Measurements from ENCODE around the gene HSF2. TPM values are rescaled to one million over a fixed set of nuclear protein-coding genes. Genes with fewer than 3 reads are reported as not detected.
"Not testable (repeated sequence)": the region's sequence is repeated elsewhere in the genome, so short reads cannot be mapped to it uniquely, and the experiment has no call there.

The HSF2 gene
- total RNA-seq, 1 donor from 2014 or later: 31.8 TPM

DNA sequence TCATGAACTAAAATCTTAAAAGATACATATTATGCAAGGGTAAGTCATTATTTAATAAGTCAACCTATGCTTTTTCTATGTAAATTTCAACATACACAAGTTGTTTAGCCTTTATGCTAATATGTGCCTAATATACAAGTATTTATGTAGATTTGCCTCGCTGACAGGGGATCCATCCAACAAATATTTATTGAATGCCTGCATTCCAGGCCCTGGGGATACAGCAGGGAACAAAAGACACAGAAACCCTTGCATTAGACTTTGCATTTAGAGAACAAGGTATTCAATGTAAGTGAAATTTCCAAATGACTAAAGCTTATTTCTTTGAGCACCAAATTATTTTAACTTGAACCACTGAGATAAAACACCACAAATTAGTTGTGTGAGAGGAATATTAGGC, 53.1 kb downstream of the HSF2 start:
- TF ChIP-seq, protein P1, sequence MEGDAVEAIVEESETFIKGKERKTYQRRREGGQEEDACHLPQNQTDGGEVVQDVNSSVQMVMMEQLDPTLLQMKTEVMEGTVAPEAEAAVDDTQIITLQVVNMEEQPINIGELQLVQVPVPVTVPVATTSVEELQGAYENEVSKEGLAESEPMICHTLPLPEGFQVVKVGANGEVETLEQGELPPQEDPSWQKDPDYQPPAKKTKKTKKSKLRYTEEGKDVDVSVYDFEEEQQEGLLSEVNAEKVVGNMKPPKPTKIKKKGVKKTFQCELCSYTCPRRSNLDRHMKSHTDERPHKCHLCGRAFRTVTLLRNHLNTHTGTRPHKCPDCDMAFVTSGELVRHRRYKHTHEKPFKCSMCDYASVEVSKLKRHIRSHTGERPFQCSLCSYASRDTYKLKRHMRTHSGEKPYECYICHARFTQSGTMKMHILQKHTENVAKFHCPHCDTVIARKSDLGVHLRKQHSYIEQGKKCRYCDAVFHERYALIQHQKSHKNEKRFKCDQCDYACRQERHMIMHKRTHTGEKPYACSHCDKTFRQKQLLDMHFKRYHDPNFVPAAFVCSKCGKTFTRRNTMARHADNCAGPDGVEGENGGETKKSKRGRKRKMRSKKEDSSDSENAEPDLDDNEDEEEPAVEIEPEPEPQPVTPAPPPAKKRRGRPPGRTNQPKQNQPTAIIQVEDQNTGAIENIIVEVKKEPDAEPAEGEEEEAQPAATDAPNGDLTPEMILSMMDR (conservative IDR thresholded peaks at IDR 0.05): no peak
- Mint-ChIP-seq H3K4me3 (no peak overlapping the region), H3K27me3 (ENCODE audit: low read depth) (no peaks in the 10 kb centered on the region), H3K9me3 (no peaks in the 10 kb centered on the region), H3K27ac (ENCODE audit: unreplicated experiment) (peak overlapping the region; percentile 89), H3K36me3 (ENCODE audit: low read depth) (peaks cover 21% of the 10 kb centered on the region), H3K4me1 (peaks cover 5% of the 10 kb centered on the region)
- DNase-seq (ENCODE audit: low read depth, low spot score): no peak

DNA sequence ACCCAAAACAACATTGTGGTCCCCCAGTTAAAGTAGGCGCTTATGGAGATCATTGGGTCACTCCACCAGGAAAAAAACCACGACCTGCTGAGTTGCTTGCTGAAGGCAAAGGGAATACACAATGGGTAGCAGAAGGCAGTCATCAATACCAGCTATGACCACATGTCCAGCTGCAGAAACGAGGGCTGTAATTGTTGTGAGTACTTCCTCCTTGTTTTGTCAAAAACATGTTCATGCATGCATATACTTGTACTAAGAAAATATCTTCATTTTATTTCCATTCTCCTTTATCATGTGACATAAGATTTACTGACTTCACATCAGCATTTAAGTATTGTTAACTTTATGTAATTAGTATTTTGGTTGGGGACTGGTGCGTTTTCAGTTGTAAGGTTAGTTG, 55.2 kb downstream of the HSF2 start:
- H3K9me3 Mint-ChIP-seq: no peaks in the 10 kb centered on the region
- peaks cover 15% of the 10 kb centered on the region for H3K36me3 Mint-ChIP-seq (ENCODE audit: low read depth)
- DNase-seq (ENCODE audit: low read depth, low spot score): no peak
- no peak overlapping the region for H3K27ac Mint-ChIP-seq (ENCODE audit: unreplicated experiment)
- H3K27me3 Mint-ChIP-seq (ENCODE audit: low read depth): no peaks in the 10 kb centered on the region
- TF ChIP-seq, protein P1 (conservative IDR thresholded peaks at IDR 0.05): no peak
- peaks cover 20% of the 10 kb centered on the region for H3K4me1 Mint-ChIP-seq
- no peak overlapping the region for H3K4me3 Mint-ChIP-seq

DNA sequence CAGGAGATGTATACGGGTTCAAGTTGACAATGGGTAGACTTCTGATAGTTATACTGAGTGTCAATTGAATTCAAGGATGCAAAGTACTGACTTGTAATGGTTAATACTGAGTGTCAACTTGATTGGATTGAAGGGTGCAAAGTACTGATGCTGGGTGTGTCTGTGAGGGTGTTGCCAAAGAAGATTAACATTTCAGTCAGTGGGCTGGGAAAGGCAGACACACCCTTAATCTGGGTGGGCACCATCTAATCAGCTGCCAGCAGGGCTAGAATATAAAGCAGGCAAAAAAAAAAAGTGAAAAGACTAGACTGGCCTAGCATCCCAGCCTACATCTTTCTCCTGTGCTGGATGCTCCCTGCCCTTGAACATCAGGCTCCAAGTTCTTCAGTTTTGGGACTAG, 55.7 kb downstream of the HSF2 start:
- Mint-ChIP-seq H3K4me1 (peaks cover 22% of the 10 kb centered on the region), H3K36me3 (ENCODE audit: low read depth) (peaks cover 15% of the 10 kb centered on the region)
- H3K27ac Mint-ChIP-seq (ENCODE audit: unreplicated experiment); H3K9me3 Mint-ChIP-seq; H3K27me3 Mint-ChIP-seq (ENCODE audit: low read depth); DNase-seq (ENCODE audit: low read depth, low spot score); H3K4me3 Mint-ChIP-seq: not testable (repeated sequence)

DNA sequence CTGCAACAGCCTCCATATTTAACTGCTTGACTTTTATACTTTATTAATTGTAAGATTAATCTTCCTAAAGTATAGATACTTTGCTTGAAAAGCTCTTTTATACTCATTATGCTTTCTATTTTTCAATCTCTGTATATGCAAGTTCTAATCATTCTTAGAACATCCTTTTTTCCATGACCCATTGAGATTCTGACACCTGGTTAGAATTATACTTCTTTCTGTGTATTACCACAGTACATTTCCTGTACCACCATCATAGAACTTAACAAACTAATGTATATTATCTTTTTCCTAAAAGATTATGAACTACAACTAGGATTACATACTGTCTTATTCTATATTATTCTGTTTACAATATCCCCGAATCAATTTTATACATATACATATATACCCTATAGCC, 58.6 kb downstream of the HSF2 start:
- H3K9me3 Mint-ChIP-seq: no peaks in the 10 kb centered on the region
- H3K36me3 Mint-ChIP-seq (ENCODE audit: low read depth): peaks cover 9% of the 10 kb centered on the region
- DNase-seq (ENCODE audit: low read depth, low spot score): no peak
- H3K27ac Mint-ChIP-seq (ENCODE audit: unreplicated experiment): no peak overlapping the region
- H3K4me3 Mint-ChIP-seq: no peak overlapping the region
- peaks cover 22% of the 10 kb centered on the region for H3K4me1 Mint-ChIP-seq
- no peaks in the 10 kb centered on the region for H3K27me3 Mint-ChIP-seq (ENCODE audit: low read depth)
- TF ChIP-seq, protein P1 (conservative IDR thresholded peaks at IDR 0.05): no peak

DNA sequence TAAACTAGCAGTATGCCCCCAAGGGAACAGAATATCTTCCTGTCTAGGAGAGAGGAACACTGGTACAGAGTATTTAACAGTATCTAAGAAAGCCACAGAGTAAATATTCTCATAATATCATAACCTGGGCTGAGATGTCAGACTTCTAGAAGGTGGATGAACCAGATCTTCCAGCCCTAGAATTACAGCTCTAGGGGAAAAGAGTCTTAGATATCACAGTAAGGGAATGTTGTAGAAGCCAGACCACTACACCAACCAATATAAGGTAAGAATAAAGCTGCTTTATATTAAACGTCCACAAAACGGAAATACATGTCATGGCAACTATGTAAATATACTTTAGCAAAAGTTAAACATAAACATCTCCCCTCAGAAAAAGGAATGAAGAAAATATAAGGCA, 59.8 kb downstream of the HSF2 start:
- TF ChIP-seq, protein P1 (conservative IDR thresholded peaks at IDR 0.05): no peak
- peaks cover 17% of the 10 kb centered on the region for H3K36me3 Mint-ChIP-seq (ENCODE audit: low read depth)
- no peak overlapping the region for H3K4me3 Mint-ChIP-seq
- DNase-seq (ENCODE audit: low read depth, low spot score): no peak
- H3K9me3 Mint-ChIP-seq: no peaks in the 10 kb centered on the region
- no peaks in the 10 kb centered on the region for H3K27me3 Mint-ChIP-seq (ENCODE audit: low read depth)
- H3K27ac Mint-ChIP-seq (ENCODE audit: unreplicated experiment): peak overlapping the region; percentile 14
- peaks cover 22% of the 10 kb centered on the region for H3K4me1 Mint-ChIP-seq

DNA sequence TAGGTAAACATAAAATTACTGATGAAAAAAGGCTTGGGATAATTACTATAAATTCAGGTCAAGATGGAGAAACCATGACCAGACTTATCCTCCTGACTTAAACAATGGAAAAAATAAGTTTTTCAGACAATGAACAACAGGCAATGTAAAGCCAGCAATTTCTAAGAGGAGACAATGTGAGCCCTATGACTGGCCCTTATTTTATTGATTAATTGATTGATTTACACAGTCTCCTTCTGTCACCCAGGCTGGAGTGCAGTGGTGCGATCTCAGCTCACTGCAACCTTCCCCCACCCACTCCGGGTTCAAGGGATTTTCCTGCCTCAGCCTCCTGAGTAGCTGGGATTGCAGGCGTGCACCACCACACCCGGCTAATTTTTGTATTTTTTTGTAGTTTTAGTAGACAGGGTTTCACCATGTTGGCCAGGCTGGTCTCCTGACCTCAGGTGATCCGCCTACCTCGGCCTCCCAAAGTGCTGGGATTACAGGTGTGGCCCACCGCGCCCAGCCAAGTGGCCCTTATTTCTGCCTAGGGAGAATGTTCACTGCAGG, 60.5 kb downstream of the HSF2 start:
- not testable (repeated sequence) for DNase-seq (ENCODE audit: low read depth, low spot score); H3K9me3 Mint-ChIP-seq; H3K27me3 Mint-ChIP-seq (ENCODE audit: low read depth); H3K4me3 Mint-ChIP-seq; H3K27ac Mint-ChIP-seq (ENCODE audit: unreplicated experiment)
- Mint-ChIP-seq H3K4me1 (peaks cover 22% of the 10 kb centered on the region), H3K36me3 (ENCODE audit: low read depth) (peaks cover 14% of the 10 kb centered on the region)

Data from neural crest cell (in vitro differentiated cells).